ENCODE measurements around the gene HSH2D. TPM values are rescaled to one million over a fixed set of nuclear protein-coding genes. Genes with fewer than 3 reads are reported as not detected.
A peak's percentile ranks its signal among the peaks of the same experiment; 100 is the strongest.

The HSH2D gene
- total and polyA plus RNA-seq, 2 experiments from 2014 or later = 3.5 to 4.0 TPM

DNA sequence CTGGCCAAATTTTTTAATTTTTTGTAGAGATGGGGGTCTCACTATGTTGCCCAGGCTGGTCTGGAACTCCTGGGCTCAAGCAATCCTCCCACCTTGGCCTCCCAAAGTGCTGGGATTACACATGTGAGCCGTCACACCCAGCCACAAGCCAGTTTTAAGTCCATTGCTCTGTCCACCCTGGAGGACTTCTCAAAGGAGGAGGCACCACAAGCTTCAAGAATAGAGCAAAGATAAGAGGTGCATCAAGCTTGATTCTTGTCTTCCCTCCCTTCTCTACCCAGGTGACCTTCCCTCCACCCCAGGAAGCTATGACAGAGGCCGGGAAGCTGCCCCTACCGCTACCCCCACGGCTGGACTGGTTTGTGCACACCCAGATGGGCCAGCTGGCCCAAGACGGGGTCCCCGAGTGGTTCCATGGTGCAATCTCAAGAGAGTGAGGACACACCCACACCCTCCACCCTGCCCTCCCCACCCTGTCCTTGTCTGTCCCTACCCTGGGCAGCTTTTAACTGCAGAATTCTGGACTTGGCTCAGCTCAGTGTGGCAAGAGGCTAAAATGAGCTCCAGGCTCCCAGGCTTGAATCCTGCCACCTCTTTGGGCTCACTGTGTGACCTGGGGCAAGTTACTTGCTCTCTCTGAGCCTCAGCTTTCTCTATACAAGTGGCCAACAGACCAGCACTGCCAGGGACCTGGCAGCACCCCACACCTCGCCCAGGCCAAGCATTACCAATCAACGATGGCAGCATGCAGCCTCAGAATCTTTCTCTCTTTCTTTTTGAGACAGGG is 5.2 kb downstream of the HSH2D start:
- Histone ChIP-seq H3K4me3 (no peak overlapping the region), H3K9me3 (ENCODE audit: low read depth) (no peaks in the 10 kb centered on the region), H4K20me1 (ENCODE audit: insufficient read depth, poor library complexity, severe bottlenecking) (no peaks in the 10 kb centered on the region), H3K9me2 (replicated peaks; ENCODE audit: insufficient read depth) (no peaks in the 10 kb centered on the region), H3K4me1 (ENCODE audit: insufficient read depth) (no peaks in the 10 kb centered on the region), H3K27ac (no peak overlapping the region), H3K4me2 (no peak overlapping the region), H2AFZ (no peak overlapping the region), H3K27me3 (no peaks in the 10 kb centered on the region), H3K79me2 (no peaks in the 10 kb centered on the region), H3K36me3 (replicated peaks; ENCODE audit: insufficient read depth, low read depth) (no peaks in the 10 kb centered on the region)
- TF ChIP-seq EZH2 (IDR thresholded peaks at IDR 0.05; ENCODE audit: borderline replicate concordance) (no peak), EZH2phosphoT487 (IDR thresholded peaks at IDR 0.05; ENCODE audit: low read depth, severe bottlenecking, unreplicated experiment) (no peak), CTCF (IDR thresholded peaks at IDR 0.05; ENCODE audit: poor library complexity) (no peak)
- no peak for DNase-seq (ENCODE audit: low spot score)
- 83% methylated on average over 7 of the region's 8 CpGs for WGBS (ENCODE audit: low lambda C conversion rate, missing lambda C conversion rate)

DNA sequence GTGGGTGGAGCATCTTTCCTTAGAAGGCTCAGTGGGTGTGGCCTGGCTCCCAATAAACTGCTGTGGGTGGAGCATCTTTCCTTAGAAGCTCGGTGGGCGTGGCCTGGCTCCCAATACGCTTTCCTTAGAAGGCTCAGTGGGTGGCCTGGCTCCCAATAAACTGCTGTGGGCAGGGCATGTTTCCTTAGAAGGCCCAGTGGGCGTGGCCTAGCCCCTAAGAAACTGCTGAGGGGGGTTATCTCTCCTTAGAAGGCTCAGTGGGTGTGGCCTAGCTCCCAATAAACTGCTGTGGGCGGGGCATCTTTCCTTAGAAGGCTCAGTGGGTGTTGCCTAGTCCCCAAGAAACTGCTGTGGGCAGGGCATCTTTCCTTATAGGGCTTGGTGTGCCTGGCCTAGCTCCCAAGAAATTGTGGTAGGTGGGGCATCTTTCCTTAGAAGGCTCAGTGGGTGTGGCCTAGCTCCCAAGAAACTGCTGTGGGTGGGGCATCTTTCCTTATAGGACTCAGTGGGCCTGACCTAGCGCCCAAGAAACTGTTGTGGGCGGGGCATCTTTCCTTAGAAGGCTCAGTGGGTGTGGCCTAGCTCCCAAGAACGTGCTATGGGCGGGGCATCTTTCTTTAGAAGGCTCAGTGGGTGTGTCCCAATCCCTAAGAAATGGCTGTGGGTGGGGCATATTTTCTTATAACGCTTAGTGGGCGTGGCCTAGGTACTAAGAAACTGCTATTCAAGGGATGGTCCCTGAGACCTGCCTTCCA is 10.3 kb downstream of the HSH2D start:
- H3K79me2 ChIP-seq = no peaks in the 10 kb centered on the region
- no peaks in the 10 kb centered on the region for H3K4me1 ChIP-seq (ENCODE audit: insufficient read depth)
- H3K36me3 ChIP-seq (replicated peaks; ENCODE audit: insufficient read depth, low read depth) = no peaks in the 10 kb centered on the region
- no peak overlapping the region for H3K4me2 ChIP-seq
- DNase-seq (ENCODE audit: low spot score) = peak; percentile 24
- no peak overlapping the region for H2AFZ ChIP-seq
- H3K27me3 ChIP-seq = no peaks in the 10 kb centered on the region
- no peaks in the 10 kb centered on the region for H3K9me2 ChIP-seq (replicated peaks; ENCODE audit: insufficient read depth)
- H4K20me1 ChIP-seq (ENCODE audit: insufficient read depth, poor library complexity, severe bottlenecking) = no peaks in the 10 kb centered on the region
- H3K4me3 ChIP-seq = no peak overlapping the region
- 92% methylated on average over 11 of the region's 11 CpGs for WGBS (ENCODE audit: low lambda C conversion rate, missing lambda C conversion rate)
- H3K9me3 ChIP-seq (ENCODE audit: low read depth) = no peaks in the 10 kb centered on the region
- TF ChIP-seq EZH2phosphoT487 (IDR thresholded peaks at IDR 0.05; ENCODE audit: low read depth, severe bottlenecking, unreplicated experiment) = no peak
- no peak for TF ChIP-seq CTCF (IDR thresholded peaks at IDR 0.05; ENCODE audit: poor library complexity)
- TF ChIP-seq EZH2 (IDR thresholded peaks at IDR 0.05; ENCODE audit: borderline replicate concordance) = no peak
- no peak overlapping the region for H3K27ac ChIP-seq

GRCh38 chr19:16154557-16154956 is 11.1 kb downstream of the HSH2D start:
- H3K36me3 ChIP-seq (replicated peaks; ENCODE audit: insufficient read depth, low read depth) = no peaks in the 10 kb centered on the region
- no peaks in the 10 kb centered on the region for H3K9me2 ChIP-seq (replicated peaks; ENCODE audit: insufficient read depth)
- no peak overlapping the region for H3K4me2 ChIP-seq
- no peaks in the 10 kb centered on the region for H3K27me3 ChIP-seq
- no peaks in the 10 kb centered on the region for H3K79me2 ChIP-seq
- H3K9me3 ChIP-seq (ENCODE audit: low read depth) = no peaks in the 10 kb centered on the region
- H2AFZ ChIP-seq = no peak overlapping the region
- WGBS (ENCODE audit: low lambda C conversion rate, missing lambda C conversion rate) = 95% methylated on average over 8 of the region's 8 CpGs
- no peak overlapping the region for H3K4me3 ChIP-seq
- H4K20me1 ChIP-seq (ENCODE audit: insufficient read depth, poor library complexity, severe bottlenecking) = no peaks in the 10 kb centered on the region
- H3K4me1 ChIP-seq (ENCODE audit: insufficient read depth) = no peaks in the 10 kb centered on the region
- no peak for DNase-seq (ENCODE audit: low spot score)
- TF ChIP-seq EZH2phosphoT487 (IDR thresholded peaks at IDR 0.05; ENCODE audit: low read depth, severe bottlenecking, unreplicated experiment) (no peak), CTCF (IDR thresholded peaks at IDR 0.05; ENCODE audit: poor library complexity) (no peak), EZH2 (IDR thresholded peaks at IDR 0.05; ENCODE audit: borderline replicate concordance) (no peak)
- no peak overlapping the region for H3K27ac ChIP-seq
